ENCODE data around the gene VPS13C.
A peak's percentile ranks its signal among the peaks of the same experiment; 100 is the strongest.

VPS13C gene

DNA sequence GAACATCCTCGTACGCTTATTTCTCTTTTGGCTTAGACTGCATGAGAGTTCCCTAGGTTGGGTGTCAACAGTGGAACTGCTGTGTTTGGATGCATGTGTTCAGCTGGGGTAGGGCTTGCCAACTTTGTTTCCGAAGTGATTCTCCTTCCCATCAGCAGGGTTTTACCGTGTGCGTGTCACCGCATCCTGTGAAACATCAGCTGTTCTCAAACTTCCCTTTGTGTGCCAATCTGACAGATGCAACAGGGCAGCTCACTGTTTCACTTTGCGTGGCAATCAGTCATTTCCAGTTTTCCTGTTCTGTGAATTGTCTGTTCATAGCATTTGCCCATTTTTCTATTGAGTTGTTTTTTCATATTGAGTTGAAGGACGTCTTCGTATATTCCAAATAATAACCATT lies 218.8 kb downstream of the VPS13C start:
- DNase-seq (ENCODE audit: low read depth): no peak
- Histone ChIP-seq H3K9ac (ENCODE audit: low read length) (no peak overlapping the region), H3K27me3 (replicated peaks; ENCODE audit: control insufficient read depth, insufficient read depth, low read length) (peaks cover 4% of the 10 kb centered on the region), H3K4me1 (ENCODE audit: control insufficient read depth, insufficient read depth, low read length) (peaks cover 8% of the 10 kb centered on the region), H3K9me3 (ENCODE audit: control insufficient read depth, low read length) (no peaks in the 10 kb centered on the region), H3K4me3 (ENCODE audit: low read length) (no peak overlapping the region), H3K36me3 (ENCODE audit: control insufficient read depth, insufficient read depth, low read length, severe bottlenecking) (no peaks in the 10 kb centered on the region)

DNA sequence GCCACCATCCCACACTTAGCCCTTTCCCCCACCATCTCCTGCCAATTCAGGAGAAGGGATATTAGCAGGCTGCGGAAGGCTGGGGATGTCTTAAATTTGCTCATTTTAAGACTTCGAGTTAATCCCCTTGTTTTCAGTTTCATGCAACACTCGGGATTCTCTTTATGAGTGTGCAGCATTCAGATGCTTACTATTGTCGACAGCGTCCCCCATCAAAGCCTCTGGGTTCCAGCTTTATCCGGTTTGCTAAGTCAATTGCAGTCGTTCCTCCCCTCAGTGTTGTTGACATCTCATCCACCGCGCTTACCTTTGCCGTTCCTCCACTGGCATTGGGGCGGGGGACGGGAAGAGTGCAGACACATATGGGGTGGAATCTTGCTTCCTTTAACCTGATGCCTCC lies 220.2 kb downstream of the VPS13C start:
- no peak overlapping the region for H3K9ac ChIP-seq (ENCODE audit: low read length)

DNA sequence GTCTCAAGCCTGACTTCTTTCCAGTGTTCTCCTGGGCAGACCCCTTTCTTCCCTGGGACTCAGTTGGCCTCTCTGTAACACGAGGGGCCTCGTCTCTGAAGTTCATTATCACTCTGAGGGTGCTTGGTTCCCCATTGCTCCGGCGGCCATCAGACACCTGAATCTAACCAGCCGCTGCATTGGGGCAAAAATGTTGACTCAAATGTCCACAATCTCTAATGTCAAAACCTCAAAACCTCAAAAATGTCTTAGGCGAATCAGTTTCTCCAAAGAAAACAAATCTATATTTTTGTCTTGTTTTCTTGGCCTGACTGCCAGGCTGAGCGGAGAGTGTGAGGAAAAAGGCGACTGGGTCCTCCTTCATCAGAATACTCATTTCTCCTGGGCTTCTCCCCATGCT lies 220.7 kb downstream of the VPS13C start:
- H3K9ac ChIP-seq (ENCODE audit: low read length): no peak overlapping the region
- H3K4me3 ChIP-seq (ENCODE audit: low read length): no peak overlapping the region
- DNase-seq (ENCODE audit: low read depth): peak; percentile 21
- H3K4me1 ChIP-seq (ENCODE audit: control insufficient read depth, insufficient read depth, low read length): peaks cover 6% of the 10 kb centered on the region
- H3K9me3 ChIP-seq (ENCODE audit: control insufficient read depth, low read length): no peaks in the 10 kb centered on the region
- peaks cover 4% of the 10 kb centered on the region for H3K27me3 ChIP-seq (replicated peaks; ENCODE audit: control insufficient read depth, insufficient read depth, low read length)
- H3K36me3 ChIP-seq (ENCODE audit: control insufficient read depth, insufficient read depth, low read length, severe bottlenecking): no peaks in the 10 kb centered on the region

More for the DNA sequence above, 220.2 kb downstream of the VPS13C start:
- no peak for DNase-seq (ENCODE audit: low read depth)
- peaks cover 4% of the 10 kb centered on the region for H3K27me3 ChIP-seq (replicated peaks; ENCODE audit: control insufficient read depth, insufficient read depth, low read length)
- peaks cover 12% of the 10 kb centered on the region for H3K4me1 ChIP-seq (ENCODE audit: control insufficient read depth, insufficient read depth, low read length)
- no peaks in the 10 kb centered on the region for H3K36me3 ChIP-seq (ENCODE audit: control insufficient read depth, insufficient read depth, low read length, severe bottlenecking)
- H3K4me3 ChIP-seq (ENCODE audit: low read length): no peak overlapping the region
- H3K9me3 ChIP-seq (ENCODE audit: control insufficient read depth, low read length): no peaks in the 10 kb centered on the region

DNA sequence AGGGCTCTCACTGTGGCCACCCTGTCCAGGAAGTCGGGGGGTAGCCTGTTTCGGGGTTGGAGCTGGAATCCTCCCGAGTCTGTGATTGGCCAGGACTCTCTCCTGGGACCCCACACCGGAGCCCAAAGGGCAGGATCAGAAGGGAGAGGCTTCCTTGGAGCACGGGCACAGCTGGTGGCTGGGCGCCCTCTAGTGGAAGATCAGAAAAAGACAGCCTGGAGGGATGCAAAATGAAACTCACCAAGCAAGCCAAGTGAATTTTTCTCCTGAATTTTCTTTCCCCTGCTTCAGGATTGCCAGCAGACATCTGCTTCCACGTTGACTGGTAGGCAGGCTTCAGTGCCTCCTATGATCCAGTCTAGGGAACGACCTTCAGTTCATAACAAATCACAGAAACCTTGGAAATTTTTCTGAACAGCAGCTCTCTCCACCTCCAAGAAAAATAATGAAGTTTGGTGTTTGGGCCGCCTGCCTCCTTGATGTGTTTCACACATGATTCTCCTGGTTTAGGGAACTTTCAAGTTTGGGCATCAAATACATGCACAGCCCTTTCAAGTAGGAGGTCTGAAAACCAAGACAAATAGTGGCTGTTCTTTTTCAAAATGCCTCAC lies 224.6 kb downstream of the VPS13C start:
- peak; percentile 82 for DNase-seq (ENCODE audit: low read depth)
- Histone ChIP-seq H3K9ac (ENCODE audit: low read length) (peak overlapping the region; percentile 39), H3K4me3 (ENCODE audit: low read length) (peak overlapping the region; percentile 33), H3K4me1 (ENCODE audit: control insufficient read depth, insufficient read depth, low read length) (peaks cover 4% of the 10 kb centered on the region), H3K36me3 (ENCODE audit: control insufficient read depth, insufficient read depth, low read length, severe bottlenecking) (no peaks in the 10 kb centered on the region), H3K9me3 (ENCODE audit: control insufficient read depth, low read length) (no peaks in the 10 kb centered on the region), H3K27me3 (replicated peaks; ENCODE audit: control insufficient read depth, insufficient read depth, low read length) (peaks cover 4% of the 10 kb centered on the region)

DNA sequence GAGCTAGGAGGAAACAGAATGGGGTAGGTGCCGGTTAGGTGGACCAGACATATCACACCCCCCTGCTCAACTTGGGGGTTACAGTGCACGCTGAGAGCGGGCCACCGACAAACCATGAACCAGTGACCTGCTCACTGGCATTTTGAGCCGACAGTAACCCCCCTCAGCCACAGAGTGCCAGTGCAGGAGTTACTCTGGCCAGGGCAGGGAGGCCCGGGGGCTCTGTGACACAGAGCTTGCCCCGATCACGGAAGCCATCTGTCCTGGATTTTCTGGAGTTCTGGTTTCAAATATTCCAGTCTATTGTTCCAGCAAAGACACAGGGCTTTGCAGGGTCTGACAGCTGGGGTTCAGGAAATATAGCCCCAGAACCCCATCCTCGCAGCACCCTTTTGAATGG lies 225.2 kb downstream of the VPS13C start:
- H3K4me3 ChIP-seq (ENCODE audit: low read length): peak overlapping the region; percentile 33

DNA sequence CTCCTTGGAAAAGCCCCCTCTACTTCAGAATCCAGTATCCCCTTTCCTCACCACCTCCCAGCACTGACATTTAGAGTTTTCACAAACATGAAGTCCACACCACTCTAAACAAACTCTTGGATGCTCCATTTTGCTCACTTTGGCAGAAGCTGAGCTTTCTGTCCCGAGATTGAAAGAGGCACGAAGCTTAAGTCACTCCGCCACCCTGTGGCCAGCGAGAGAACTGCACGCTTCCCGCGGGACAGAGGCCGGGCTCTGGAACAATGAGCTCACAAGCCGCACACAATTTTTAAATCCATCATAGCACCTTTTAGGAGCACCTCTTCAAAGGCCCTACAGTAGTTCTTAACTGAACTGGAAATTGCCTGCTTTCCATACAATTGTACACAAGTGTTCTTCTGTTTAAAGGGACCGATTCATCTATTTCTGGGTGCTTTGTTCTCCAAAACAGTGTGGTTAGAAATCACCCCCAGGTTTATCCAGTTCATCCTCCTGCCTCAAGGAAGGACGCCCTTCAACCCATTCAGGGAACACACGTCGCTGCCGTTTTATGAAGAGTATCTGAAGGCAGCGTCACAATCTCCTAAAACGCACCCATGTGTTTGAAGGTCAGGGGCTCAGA lies 226.1 kb downstream of the VPS13C start:
- H3K4me3 ChIP-seq (ENCODE audit: low read length): no peak overlapping the region
- H3K4me1 ChIP-seq (ENCODE audit: control insufficient read depth, insufficient read depth, low read length): peaks cover 10% of the 10 kb centered on the region
- H3K9ac ChIP-seq (ENCODE audit: low read length): no peak overlapping the region
- DNase-seq (ENCODE audit: low read depth): peak; percentile 88
- no peaks in the 10 kb centered on the region for H3K9me3 ChIP-seq (ENCODE audit: control insufficient read depth, low read length)
- H3K36me3 ChIP-seq (ENCODE audit: control insufficient read depth, insufficient read depth, low read length, severe bottlenecking): no peaks in the 10 kb centered on the region
- peaks cover 3% of the 10 kb centered on the region for H3K27me3 ChIP-seq (replicated peaks; ENCODE audit: control insufficient read depth, insufficient read depth, low read length)

More for the DNA sequence above, 225.2 kb downstream of the VPS13C start:
- Histone ChIP-seq H3K36me3 (ENCODE audit: control insufficient read depth, insufficient read depth, low read length, severe bottlenecking) (no peaks in the 10 kb centered on the region), H3K27me3 (replicated peaks; ENCODE audit: control insufficient read depth, insufficient read depth, low read length) (peaks cover 2% of the 10 kb centered on the region), H3K9me3 (ENCODE audit: control insufficient read depth, low read length) (no peaks in the 10 kb centered on the region), H3K4me1 (ENCODE audit: control insufficient read depth, insufficient read depth, low read length) (peaks cover 4% of the 10 kb centered on the region), H3K9ac (ENCODE audit: low read length) (peak overlapping the region; percentile 39)
- no peak for DNase-seq (ENCODE audit: low read depth)

DNA sequence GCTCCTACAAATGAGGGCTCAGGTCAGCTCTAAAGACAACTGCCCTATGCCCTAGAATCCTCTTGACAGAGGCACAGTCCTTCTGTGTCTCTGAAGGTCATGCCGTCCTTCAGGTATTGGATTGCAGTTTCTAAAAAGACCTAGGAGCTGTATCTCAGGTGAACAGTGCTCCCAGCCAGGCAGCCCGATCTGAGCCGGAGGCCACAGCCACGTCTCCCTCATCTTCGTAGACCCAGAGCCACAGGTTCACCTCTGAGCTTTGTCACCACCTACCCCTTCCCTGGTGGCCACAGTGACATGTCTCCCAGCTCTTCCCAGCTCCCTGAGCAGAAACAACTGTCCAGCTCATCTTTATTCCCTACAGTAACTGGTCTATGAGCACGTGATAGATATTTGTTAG lies 228.0 kb downstream of the VPS13C start:
- H3K4me3 ChIP-seq (ENCODE audit: low read length): no peak overlapping the region
- peaks cover 15% of the 10 kb centered on the region for H3K4me1 ChIP-seq (ENCODE audit: control insufficient read depth, insufficient read depth, low read length)
- no peaks in the 10 kb centered on the region for H3K9me3 ChIP-seq (ENCODE audit: control insufficient read depth, low read length)
- no peak overlapping the region for H3K9ac ChIP-seq (ENCODE audit: low read length)
- no peaks in the 10 kb centered on the region for H3K36me3 ChIP-seq (ENCODE audit: control insufficient read depth, insufficient read depth, low read length, severe bottlenecking)
- DNase-seq (ENCODE audit: low read depth): no peak
- peaks cover 3% of the 10 kb centered on the region for H3K27me3 ChIP-seq (replicated peaks; ENCODE audit: control insufficient read depth, insufficient read depth, low read length)

DNA sequence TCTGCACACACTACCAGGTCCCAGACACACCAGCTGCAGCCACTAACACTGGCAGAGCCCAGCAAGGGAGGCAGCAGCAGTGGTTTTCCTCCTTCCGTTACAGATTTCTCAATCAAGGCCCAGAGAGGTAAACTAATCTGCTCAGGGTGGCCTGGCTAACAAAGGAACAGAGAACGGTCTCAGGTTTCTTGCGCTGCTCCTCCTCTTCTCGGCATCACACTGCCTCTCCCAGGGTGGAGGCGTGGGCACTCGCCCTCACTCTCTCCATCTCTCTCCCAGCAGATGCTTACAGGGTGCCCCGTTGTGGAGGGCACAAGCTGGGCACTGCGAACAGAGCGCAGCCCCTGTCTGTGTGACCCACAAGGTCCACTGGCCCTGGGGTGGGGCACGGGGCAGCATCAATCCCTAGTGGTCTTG lies 228.7 kb downstream of the VPS13C start:
- H3K9ac ChIP-seq (ENCODE audit: low read length): no peak overlapping the region

DNA sequence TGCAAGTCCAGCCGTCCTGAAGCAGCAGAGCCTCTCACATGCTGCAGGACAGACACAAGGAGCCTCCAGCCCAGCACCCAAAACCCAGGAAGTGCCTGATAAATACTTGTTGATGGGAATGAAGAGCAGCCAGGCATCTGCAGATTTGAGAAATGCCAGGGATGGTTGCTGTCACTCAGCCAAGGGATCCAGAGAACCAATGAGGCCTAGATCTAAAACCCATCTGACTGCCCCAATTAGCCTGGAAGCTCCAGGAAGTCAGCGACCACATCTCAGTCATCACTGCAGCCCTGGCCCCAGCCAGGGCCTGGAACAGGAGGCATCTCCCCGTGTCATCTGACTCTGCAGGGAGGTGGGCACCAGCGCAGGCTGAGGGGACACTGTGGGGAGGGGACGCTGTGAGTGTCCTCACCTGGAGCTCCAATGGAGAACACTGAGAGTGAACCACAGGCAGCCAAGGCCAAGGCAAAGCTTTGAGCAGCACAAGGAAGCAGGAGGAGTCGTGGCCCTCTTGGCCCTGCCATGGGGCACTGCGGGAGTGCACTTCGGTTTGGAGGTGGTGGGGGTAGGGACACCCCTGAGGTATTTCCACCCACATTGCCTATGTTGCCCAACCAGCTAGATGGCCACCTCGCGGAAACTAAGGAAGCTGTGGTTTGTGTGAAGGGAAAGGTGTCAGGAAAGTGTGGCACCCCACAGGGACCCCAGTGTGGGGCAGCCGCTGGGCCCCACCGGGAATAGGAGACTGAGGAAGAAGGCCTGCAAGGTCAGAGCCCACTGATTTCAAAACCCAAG lies 229.5 kb downstream of the VPS13C start:
- Histone ChIP-seq H3K9me3 (ENCODE audit: control insufficient read depth, low read length) (no peaks in the 10 kb centered on the region), H3K27me3 (replicated peaks; ENCODE audit: control insufficient read depth, insufficient read depth, low read length) (peaks cover 3% of the 10 kb centered on the region), H3K4me1 (ENCODE audit: control insufficient read depth, insufficient read depth, low read length) (peaks cover 15% of the 10 kb centered on the region), H3K9ac (ENCODE audit: low read length) (no peak overlapping the region), H3K36me3 (ENCODE audit: control insufficient read depth, insufficient read depth, low read length, severe bottlenecking) (no peaks in the 10 kb centered on the region), H3K4me3 (ENCODE audit: low read length) (no peak overlapping the region)
- DNase-seq (ENCODE audit: low read depth): no peak

More for the DNA sequence above, 228.7 kb downstream of the VPS13C start:
- H3K9me3 ChIP-seq (ENCODE audit: control insufficient read depth, low read length): no peaks in the 10 kb centered on the region
- no peak for DNase-seq (ENCODE audit: low read depth)
- H3K27me3 ChIP-seq (replicated peaks; ENCODE audit: control insufficient read depth, insufficient read depth, low read length): peaks cover 3% of the 10 kb centered on the region
- H3K36me3 ChIP-seq (ENCODE audit: control insufficient read depth, insufficient read depth, low read length, severe bottlenecking): no peaks in the 10 kb centered on the region
- H3K4me1 ChIP-seq (ENCODE audit: control insufficient read depth, insufficient read depth, low read length): peaks cover 15% of the 10 kb centered on the region
- no peak overlapping the region for H3K4me3 ChIP-seq (ENCODE audit: low read length)

DNA sequence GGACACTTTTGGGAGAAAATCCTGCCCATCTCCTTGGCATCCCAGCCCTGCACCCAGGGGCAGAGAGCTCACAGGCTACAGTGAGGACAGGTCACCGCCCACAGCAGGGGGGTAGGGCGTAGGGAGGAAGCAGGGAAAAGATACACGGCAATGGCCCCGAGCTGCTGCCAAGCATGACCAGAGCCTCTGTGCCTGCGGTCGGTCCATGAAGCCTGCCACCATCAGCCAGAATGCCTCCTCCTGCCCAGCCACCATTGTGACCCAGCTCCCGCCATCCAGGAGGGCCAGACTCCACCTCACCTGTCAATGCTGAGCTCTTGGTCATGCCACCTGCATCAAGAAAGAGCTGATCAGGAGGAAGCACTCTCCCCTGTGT lies 230.7 kb downstream of the VPS13C start:
- Histone ChIP-seq H3K36me3 (ENCODE audit: control insufficient read depth, insufficient read depth, low read length, severe bottlenecking) (no peaks in the 10 kb centered on the region), H3K27me3 (replicated peaks; ENCODE audit: control insufficient read depth, insufficient read depth, low read length) (peaks cover 3% of the 10 kb centered on the region), H3K4me3 (ENCODE audit: low read length) (no peak overlapping the region), H3K4me1 (ENCODE audit: control insufficient read depth, insufficient read depth, low read length) (peaks cover 11% of the 10 kb centered on the region), H3K9me3 (ENCODE audit: control insufficient read depth, low read length) (no peaks in the 10 kb centered on the region), H3K9ac (ENCODE audit: low read length) (no peak overlapping the region)
- DNase-seq (ENCODE audit: low read depth): no peak

DNA sequence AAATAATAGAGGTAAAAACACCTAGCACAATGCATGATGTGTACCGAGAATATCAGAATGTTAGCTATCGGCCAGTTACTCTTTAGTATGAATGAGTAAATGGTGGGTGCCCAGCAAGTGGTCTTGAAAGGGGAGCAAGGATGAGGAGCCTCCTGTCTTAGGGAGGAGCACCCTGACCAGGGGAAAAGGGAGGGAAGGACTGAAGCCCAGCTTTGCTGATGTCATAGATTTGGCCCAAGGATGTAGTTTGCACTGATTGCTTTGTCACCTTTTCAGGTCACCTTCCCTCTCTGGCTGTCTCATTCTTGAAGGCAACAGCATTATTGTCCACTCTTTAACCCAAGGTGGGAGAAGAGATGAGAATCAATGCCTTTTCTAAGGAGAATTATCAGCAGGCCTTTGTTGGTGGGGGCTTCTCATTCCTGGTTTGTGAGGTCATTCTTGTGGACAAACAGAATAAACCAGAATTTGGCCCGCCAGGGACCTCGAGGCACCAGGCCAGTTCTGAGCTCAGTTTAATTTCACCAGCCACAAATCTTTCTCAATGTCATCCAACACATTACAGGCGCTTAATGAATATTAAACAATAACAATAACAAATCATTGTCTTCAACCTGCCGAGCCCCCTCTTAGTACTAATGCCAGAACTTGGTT lies 231.3 kb downstream of the VPS13C start:
- no peak for DNase-seq (ENCODE audit: low read depth)
- Histone ChIP-seq H3K4me1 (ENCODE audit: control insufficient read depth, insufficient read depth, low read length) (peaks cover 11% of the 10 kb centered on the region), H3K36me3 (ENCODE audit: control insufficient read depth, insufficient read depth, low read length, severe bottlenecking) (no peaks in the 10 kb centered on the region), H3K9me3 (ENCODE audit: control insufficient read depth, low read length) (no peaks in the 10 kb centered on the region), H3K4me3 (ENCODE audit: low read length) (no peak overlapping the region), H3K27me3 (replicated peaks; ENCODE audit: control insufficient read depth, insufficient read depth, low read length) (peaks cover 3% of the 10 kb centered on the region), H3K9ac (ENCODE audit: low read length) (no peak overlapping the region)

Measured in adipocyte (in vitro differentiated cells).